GM12874 (cell line): ENCODE results near the gene SELENON.

Experiments
- CTCF ChIP-seq: IDR thresholded peaks from 2 replicates; pipeline ENCODE4 v1.5.1; 2011; ENCODE audit warnings: low read depth, mild to moderate bottlenecking, control low read depth, low read length, moderate library complexity; ENCODE audit not compliant: insufficient read depth

The SELENON gene

GRCh38 chr1:25766721-25767436 lies 33.1 kb upstream of the SELENON start:
- TF ChIP-seq CTCF, result no peak

- TF ChIP-seq CTCF, result no peak
Measured at GRCh38 chr1:25767437-25767770, 32.6 kb upstream of the SELENON start.

GRCh38 chr1:25768999-25769398 lies 31.0 kb upstream of the SELENON start:
- no peak for TF ChIP-seq CTCF

GRCh38 chr1:25769625-25770383 lies 30.2 kb upstream of the SELENON start:
- TF ChIP-seq CTCF, result no peak

- no peak for TF ChIP-seq CTCF
Measured at GRCh38 chr1:25770541-25771220, 29.3 kb upstream of the SELENON start.

GRCh38 chr1:25771221-25772114 lies 28.5 kb upstream of the SELENON start:
- no peak for TF ChIP-seq CTCF
